Adrenal gland (tissue), 5 donors: ENCODE measurements around the gene NGFR.

ENCODE experiments used
- POLR2A ChIP-seq, 2 donors: fragments of 450-650 bp; IDR thresholded peaks; one replicate each; pipeline ENCODE4 v1.6.1; 2017; ENCODE audit warnings: antibody characterized with exemption in 2 of 2, mild to moderate bottlenecking in 2 of 2, moderate library complexity in 1 of 2
- TF ChIP-seq, protein P1 (sequence below), 6 experiments: fragments of 450-650 bp in 4 of 6; fragments of 200-600 bp in 2 of 6; sonication (generic) in 1 of 6; IDR thresholded peaks; 1 replicate in 5 of 6; 2 replicates in 1 of 6; pipeline versions ENCODE4 v1.5.1 to v1.8.0; 2016 to 2021; ENCODE audit warnings: antibody characterized with exemption in 6 of 6, mild to moderate bottlenecking in 2 of 6, moderate library complexity in 1 of 6
- donor health status: DM: no; HTN: no; CAD: no.

DNA sequence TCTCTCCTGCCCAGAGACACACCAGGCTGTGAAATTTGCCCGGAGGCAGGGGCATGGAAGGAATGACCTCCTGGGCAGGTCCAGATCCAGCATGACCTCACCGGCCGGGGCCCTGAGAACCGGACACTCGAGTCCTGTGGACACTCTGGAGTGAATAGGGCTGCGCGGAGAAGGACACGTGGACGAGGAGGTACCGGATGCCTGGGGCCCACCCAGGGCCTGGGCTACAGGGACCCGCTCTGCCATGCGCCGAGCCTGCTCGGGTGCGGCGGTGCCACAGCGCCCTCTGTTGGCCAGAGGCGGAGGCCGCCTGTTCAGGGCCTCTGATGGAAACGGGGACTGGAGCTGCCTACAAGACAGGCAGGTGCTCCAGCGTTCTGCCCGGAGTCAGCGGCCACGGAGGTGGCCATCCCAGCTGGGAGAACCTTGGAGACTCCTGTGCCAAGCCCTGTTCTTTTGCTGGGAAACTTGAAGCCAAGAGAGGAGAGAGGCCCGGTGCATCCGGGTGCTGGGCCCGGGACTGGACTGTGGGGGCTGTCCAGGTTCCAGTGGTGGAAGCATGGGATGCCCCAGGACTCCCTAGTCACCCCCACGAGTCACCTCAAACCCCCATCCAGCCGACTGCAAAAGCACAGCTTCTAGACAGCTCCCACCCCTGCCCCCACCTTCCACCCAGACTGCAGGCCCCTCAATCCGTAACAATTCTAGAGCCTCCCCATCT, 61.3 kb downstream of the NGFR start:
- TF ChIP-seq, protein P1, sequence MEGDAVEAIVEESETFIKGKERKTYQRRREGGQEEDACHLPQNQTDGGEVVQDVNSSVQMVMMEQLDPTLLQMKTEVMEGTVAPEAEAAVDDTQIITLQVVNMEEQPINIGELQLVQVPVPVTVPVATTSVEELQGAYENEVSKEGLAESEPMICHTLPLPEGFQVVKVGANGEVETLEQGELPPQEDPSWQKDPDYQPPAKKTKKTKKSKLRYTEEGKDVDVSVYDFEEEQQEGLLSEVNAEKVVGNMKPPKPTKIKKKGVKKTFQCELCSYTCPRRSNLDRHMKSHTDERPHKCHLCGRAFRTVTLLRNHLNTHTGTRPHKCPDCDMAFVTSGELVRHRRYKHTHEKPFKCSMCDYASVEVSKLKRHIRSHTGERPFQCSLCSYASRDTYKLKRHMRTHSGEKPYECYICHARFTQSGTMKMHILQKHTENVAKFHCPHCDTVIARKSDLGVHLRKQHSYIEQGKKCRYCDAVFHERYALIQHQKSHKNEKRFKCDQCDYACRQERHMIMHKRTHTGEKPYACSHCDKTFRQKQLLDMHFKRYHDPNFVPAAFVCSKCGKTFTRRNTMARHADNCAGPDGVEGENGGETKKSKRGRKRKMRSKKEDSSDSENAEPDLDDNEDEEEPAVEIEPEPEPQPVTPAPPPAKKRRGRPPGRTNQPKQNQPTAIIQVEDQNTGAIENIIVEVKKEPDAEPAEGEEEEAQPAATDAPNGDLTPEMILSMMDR (IDR thresholded peaks at IDR 0.05), result peak; percentile 80 to 98 (median 94)
- TF ChIP-seq POLR2A (IDR thresholded peaks at IDR 0.05), result no peak
